GM10266 (cell line): ENCODE measurements around the gene NDUFB2.
"Not testable (repeated sequence)": the region's sequence is repeated elsewhere in the genome, so short reads cannot be mapped to it uniquely, and the experiment has no call there.

Experiments
- DNase-seq: peaks from one replicate; pipeline ENCODE4 v3.0.0; 2012; ENCODE audit errors: extremely low spot score
- CTCF ChIP-seq: IDR thresholded peaks from 2 replicates; pipeline ENCODE4 v1.5.1; 2012; ENCODE audit warnings: mild to moderate bottlenecking, low read depth; ENCODE audit not compliant: control insufficient read depth, insufficient read depth; ENCODE audit errors: missing control alignments

NDUFB2 gene

GRCh38 chr7:140732416-140732815 lies 35.9 kb downstream of the NDUFB2 start:
- DNase-seq, result no peak
- TF ChIP-seq CTCF, result no peak

- no peak for TF ChIP-seq CTCF
- DNase-seq, result no peak
Observed at GRCh38 chr7:140734096-140734495, 37.6 kb downstream of the NDUFB2 start.

- TF ChIP-seq CTCF, result no peak
- DNase-seq, result no peak
Observed at GRCh38 chr7:140734729-140735128, 38.2 kb downstream of the NDUFB2 start.

GRCh38 chr7:140738280-140738679 lies 41.8 kb downstream of the NDUFB2 start:
- no peak for DNase-seq

GRCh38 chr7:140743255-140743654 lies 46.7 kb downstream of the NDUFB2 start:
- not testable (repeated sequence) for DNase-seq

More at GRCh38 chr7:140738280-140738679, 41.8 kb downstream of the NDUFB2 start:
- TF ChIP-seq CTCF, result no peak

GRCh38 chr7:140744005-140744404 lies 47.5 kb downstream of the NDUFB2 start:
- no peak for TF ChIP-seq CTCF

GRCh38 chr7:140745266-140746058 lies 49.0 kb downstream of the NDUFB2 start:
- no peak for TF ChIP-seq CTCF
- no peak for DNase-seq

More at GRCh38 chr7:140744005-140744404, 47.5 kb downstream of the NDUFB2 start:
- DNase-seq, result no peak
